GM19467 (cell line): ENCODE measurements around the gene COMMD7.
"Not testable (repeated sequence)": the region's sequence is repeated elsewhere in the genome, so short reads cannot be mapped to it uniquely, and the experiment has no call there.

ENCODE experiments used
- ATAC-seq: cut with Tn5 transposase; IDR thresholded peaks from one replicate; pipeline ENCODE4 v1.9.1; 2021; ENCODE audit warnings: mild to moderate bottlenecking, moderate library complexity; ENCODE audit not compliant: unreplicated experiment

COMMD7 gene

GRCh38 chr20:32737371-32738223 is 5.7 kb downstream of the COMMD7 start:
- no peak for ATAC-seq

DNA sequence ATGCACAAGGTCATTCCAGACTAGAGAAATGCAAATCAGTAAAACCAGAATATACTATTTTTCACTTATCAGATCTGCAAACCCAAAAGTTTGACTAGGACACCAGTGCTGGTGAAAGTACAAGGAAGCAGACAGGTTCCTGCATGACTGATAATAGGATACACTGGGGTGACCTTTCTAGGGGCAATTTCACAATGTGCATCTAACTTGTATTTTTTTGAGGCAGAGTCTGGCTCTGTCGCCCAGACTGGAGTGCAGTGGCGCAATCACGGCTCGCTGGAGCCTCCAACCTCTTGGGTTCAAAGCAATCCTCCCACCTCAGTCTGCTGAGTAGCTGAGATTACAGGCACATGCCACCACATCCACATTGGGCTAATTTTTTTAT is 11.4 kb downstream of the COMMD7 start:
- ATAC-seq = no peak

- not testable (repeated sequence) for ATAC-seq
Observed at GRCh38 chr20:32729334-32729733, 13.9 kb downstream of the COMMD7 start.

- ATAC-seq = not testable (repeated sequence)
Observed at GRCh38 chr20:32728435-32728834, 14.8 kb downstream of the COMMD7 start.

- ATAC-seq = no peak
Observed at GRCh38 chr20:32727683-32728082, 15.6 kb downstream of the COMMD7 start.

DNA sequence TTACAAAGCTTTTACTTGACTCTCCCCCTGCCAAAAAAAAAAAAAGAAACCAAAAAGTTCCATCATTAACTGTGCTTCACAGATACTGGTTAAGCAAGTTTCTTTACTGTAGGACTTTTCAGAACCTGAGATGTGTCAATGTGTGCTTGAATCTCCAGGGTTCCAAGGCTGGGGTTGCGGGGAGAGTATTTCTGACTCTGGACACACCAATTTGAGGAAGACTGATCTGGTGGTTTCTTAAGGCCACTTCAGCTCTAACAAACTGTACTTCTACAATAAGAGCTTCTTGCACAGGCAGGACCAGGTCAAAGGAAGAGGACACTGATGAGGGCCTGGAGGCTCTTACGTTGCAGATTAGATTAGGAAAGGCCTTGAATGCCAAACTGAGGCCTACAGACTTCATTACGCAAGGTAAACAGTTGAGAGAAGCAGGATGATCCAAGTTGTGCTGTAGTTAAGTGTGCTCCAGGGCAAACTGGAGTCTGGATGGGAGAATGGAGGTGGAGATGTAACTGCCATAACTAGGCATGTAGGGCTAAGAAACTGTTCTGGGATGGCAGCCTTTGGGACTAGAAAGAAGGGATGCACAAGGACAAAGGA is 24.4 kb downstream of the COMMD7 start:
- ATAC-seq = no peak

DNA sequence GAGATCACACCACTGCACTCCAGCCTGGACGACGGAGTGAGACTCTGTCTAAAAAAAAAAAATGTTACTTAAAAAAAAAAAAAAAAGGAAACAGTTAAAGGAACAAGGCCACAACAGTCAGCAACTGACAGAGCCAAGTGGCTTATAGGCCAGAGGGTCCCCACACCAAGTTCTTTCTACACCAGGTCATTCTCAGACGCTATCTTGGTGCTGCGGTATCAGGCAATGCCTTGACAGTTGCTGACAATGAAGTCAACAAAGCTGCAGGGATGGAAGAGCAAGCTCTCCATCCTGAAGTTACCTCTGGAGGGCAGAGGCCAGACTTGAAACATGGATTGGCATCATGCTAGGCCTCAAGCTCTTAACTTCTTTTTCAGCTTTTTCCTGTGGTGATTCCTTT is 31.9 kb downstream of the COMMD7 start:
- no peak for ATAC-seq

GRCh38 chr20:32709632-32710121 is 33.6 kb downstream of the COMMD7 start:
- no peak for ATAC-seq

DNA sequence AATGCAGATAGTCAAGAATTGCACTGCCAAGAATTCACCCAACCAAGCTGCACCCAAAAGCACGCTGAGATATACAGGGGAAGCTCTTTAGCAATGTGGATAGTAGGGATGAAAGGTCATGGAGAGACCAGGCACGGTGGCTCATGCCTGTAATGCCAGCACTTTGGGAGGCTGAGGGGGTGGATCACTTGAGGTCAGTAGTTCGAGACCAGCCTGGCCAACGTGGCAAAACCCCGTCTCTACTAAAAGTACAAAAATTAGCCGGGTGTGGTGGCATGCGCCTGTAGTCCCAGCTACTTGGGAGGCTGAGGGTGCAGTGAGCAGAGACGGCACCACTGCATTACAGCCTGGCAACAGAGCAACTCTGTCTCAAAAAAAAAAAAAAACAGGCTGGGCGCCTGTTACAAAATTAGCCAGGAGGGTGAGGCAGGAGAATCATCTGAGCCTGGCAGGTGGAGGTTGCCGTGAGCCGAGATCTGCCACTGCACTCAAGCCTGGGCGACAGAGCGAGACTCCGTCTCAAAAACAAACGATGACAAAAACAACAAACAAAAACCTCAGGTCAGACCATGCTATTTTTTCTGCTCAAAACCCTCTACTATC is 34.1 kb downstream of the COMMD7 start:
- not testable (repeated sequence) for ATAC-seq

DNA sequence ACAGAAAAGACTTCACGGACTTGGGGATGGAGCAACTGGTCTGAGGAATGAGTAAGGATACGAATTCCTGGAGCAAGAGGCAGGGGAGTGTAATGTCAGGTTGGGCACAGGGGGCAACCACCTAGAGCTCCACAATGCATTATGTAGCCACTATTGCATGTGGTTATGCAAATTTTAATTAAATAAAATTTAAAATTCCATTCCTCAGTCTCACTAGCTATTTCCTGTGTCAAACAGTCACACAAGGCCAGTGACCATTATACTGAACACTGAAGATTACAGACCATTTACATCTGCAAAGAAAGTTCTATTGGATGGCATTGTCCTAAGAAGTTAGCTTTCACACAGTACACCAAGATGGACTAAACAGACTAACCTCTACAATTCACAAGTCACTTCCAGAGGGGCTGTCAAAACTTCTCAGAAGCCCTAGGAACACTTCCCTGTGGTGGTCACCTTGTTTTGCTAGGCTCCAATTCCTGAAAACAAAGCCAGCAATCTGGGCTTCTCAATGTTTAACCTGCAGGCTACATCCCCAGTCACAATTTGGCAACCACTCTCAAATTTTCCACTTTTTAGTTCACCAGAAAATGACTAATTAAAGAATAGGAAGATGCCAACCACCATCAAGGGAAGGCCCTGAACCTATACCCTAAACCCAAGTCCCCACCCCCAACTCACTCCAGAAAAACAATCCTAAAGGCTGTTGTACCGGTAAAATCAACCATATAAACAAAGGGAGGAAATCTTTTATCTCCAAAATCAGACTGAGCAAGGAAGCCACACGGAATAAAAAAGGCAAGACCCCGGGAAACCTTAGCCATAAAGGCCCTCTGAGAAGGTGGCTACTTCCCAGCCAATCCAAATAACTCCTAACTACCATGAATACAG is 35.3 kb downstream of the COMMD7 start:
- no peak for ATAC-seq

- ATAC-seq = no peak
Observed at GRCh38 chr20:32706486-32706885, 36.8 kb downstream of the COMMD7 start.

GRCh38 chr20:32702706-32703425 is 40.4 kb downstream of the COMMD7 start:
- ATAC-seq = no peak

GRCh38 chr20:32697608-32698007 is 45.7 kb downstream of the COMMD7 start:
- no peak for ATAC-seq

- ATAC-seq = no peak
Observed at GRCh38 chr20:32695089-32695488, 48.2 kb downstream of the COMMD7 start.

DNA sequence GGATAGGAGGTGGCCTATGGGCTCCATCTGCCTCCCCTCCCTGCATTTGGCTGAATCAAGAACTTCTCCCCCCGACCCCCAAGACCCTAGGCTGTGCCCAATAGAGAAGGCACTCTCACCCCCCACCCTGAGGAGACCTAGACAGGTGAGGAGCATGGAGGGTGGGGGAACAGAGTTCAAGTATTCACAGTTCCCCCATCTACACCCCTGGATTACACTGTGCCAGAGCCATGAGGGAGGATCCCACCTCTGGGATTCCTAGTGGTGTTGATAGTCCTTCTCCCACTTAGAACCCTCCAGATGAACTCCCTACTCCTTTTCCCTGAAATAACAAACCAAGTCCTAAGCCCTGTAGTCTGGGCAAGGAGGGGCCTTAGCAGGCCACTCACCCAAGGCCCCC is 54.3 kb downstream of the COMMD7 start:
- ATAC-seq = not testable (repeated sequence)

- no peak for ATAC-seq
Observed at GRCh38 chr20:32687180-32687532, 56.1 kb downstream of the COMMD7 start.

- no peak for ATAC-seq
Observed at GRCh38 chr20:32686530-32687179, 56.6 kb downstream of the COMMD7 start.

DNA sequence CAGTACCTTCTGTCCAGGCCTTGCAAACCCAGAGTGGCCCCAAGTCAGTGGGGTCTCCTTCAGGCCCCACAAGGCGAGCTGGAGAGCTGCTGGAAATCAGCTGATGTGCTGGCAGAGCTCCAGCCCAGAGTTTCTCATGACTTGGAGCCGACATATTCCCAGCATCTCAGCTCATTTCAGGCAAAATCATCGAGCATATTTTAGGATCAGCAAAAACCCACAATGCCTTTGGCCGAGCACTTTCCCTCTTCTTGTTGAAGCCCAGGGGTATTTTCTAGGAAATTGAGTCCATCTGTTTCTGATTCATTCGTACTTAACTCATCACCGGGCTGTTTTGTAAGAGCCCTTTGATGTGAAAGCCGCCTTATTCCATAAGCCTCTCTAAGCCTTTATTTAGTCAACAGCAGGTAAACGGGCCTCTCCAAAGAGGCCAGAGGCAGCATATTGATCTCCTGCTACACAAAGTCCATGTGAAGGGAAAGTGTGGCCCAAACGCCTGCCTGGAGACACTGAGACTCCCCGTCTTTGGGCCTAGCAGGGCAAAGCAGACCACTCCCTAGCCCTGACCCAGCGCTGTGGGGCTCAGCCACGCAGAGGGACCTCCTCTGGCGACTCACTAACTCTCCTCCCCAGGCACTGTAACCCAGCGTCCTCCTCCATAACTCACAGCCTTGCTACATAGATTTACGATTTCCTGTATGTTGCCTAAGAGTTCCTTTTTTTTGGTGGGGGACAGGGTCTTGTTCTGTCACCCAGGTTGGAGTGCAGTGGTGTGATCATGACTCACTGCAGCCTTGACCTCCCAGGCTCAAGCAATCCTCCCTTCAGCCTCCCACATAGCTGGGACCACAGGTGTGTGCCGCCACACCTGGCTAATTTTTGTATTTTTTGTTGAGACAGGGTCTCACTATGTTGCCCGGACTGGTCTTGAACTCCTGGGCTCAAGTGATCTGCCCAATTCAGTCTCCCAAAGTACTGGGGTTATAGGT is 57.4 kb downstream of the COMMD7 start:
- ATAC-seq = no peak
